Left forelimb (tissue), 1 donor: Measurements from ENCODE around the gene CRYGN.

ENCODE experiments used
- DNase-seq: peaks from one replicate; pipeline ENCODE4 v3.0.0-alpha.2; 2018; ENCODE audit warnings: low spot score

Gene CRYGN

DNA sequence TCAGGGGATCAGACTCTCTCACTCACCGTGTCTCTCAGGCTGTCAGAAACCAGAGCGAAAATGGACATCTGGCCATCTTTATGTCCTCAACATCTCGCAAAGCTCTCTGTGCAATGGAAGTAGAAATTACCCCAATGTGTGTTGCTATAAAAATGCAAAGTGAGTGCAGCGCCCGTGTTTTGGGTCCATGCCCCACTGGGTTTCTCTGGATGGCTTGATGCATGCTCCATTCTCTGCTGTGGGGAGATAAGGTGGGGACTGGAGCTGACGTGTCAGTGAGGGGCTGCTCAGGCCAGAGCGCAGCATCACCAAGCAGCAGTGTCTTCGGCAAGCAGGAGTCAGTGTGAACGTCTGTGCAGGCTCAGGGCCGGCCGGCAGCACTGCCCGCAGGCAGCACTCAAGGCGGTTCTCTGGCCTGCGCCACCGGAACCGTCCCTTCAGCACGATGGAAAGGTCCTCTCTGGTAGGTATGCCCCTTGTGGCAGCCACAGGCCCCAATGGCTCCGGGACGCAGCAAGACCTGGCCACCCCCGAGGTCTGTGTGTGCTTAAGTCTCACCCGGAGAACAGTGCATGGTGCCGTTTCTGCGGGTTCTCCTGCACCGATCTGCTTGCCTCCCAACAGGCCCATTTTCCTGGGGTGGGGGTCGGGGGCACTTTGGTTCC lies 60.3 kb downstream of the CRYGN start:
- no peak for DNase-seq

DNA sequence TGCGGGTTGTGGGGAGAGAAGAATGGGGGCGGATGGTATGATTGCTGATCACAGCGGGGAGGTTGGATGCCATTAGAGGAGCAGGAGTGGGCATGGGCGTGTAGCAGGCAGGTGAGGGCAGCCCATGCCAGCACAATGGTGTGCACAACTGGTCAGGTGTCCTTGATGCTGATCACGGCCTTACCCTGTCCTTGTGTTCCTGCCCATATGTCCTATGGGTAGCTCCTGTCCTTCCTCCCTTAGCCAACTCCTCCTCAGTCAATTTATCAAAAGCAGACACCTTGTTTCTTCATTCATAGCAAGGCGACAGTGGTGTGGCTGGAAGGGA lies 60.8 kb downstream of the CRYGN start:
- no peak for DNase-seq
